NCI-H2107 (cell line): ENCODE results near the gene USP38.
"Not testable (repeated sequence)": the region's sequence is repeated elsewhere in the genome, so short reads cannot be mapped to it uniquely, and the experiment has no call there.

Experiments
- DNase-seq: peaks from one replicate; lab custom pipeline; 2025; lab: John Stamatoyannopoulos, UW

USP38 gene

GRCh38 chr4:143184503-143185252, at the start of gene USP38:
Gene USP38 (plus strand): TSS chr4:143184917. CDS start chr4:143185451, 534 bp downstream.
- DNase-seq, result peak; percentile 60

- no peak for DNase-seq
These were observed 49.4 kb upstream of the USP38 start for GRCh38 chr4:143135358-143135757.

- no peak for DNase-seq
These were observed 44.0 kb upstream of the USP38 start for GRCh38 chr4:143140696-143141095.

- no peak for DNase-seq
These were observed 36.2 kb upstream of the USP38 start for GRCh38 chr4:143148521-143148920.

- no peak for DNase-seq
These were observed 27.9 kb upstream of the USP38 start for GRCh38 chr4:143156853-143157252.

- DNase-seq, result no peak
These were observed 21.1 kb upstream of the USP38 start for GRCh38 chr4:143163614-143164013.

- DNase-seq, result not testable (repeated sequence)
These were observed 18.0 kb upstream of the USP38 start for GRCh38 chr4:143166722-143167121.

GRCh38 chr4:143178923-143179322, 5.8 kb upstream of the USP38 start:
- DNase-seq, result no peak

- no peak for DNase-seq
These were observed 1.1 kb upstream of the USP38 start for GRCh38 chr4:143183513-143184216.

GRCh38 chr4:143184217-143184502, 557 bp upstream of the USP38 start:
- no peak for DNase-seq

GRCh38 chr4:143185253-143186107, 763 bp downstream of the USP38 start:
- DNase-seq, result no peak

GRCh38 chr4:143186212-143186611, 1.5 kb downstream of the USP38 start:
- DNase-seq, result no peak

GRCh38 chr4:143186649-143187048, 1.9 kb downstream of the USP38 start:
- no peak for DNase-seq

- DNase-seq, result no peak
These were observed 3.7 kb downstream of the USP38 start for GRCh38 chr4:143188136-143189088.

GRCh38 chr4:143189528-143189927, 4.8 kb downstream of the USP38 start:
- no peak for DNase-seq

- DNase-seq, result no peak
These were observed 10.9 kb downstream of the USP38 start for GRCh38 chr4:143195581-143195980.

GRCh38 chr4:143196323-143196722, 11.6 kb downstream of the USP38 start:
- DNase-seq, result no peak

- DNase-seq, result no peak
These were observed 14.8 kb downstream of the USP38 start for GRCh38 chr4:143199503-143199902.

- no peak for DNase-seq
These were observed 18.1 kb downstream of the USP38 start for GRCh38 chr4:143202824-143203223.

- DNase-seq, result no peak
These were observed 18.9 kb downstream of the USP38 start for GRCh38 chr4:143203577-143203976.

GRCh38 chr4:143207555-143207954, 22.8 kb downstream of the USP38 start:
- DNase-seq, result no peak

- DNase-seq, result no peak
These were observed 27.8 kb downstream of the USP38 start for GRCh38 chr4:143212566-143212965.
